HG03135 (cell line): ENCODE measurements around the gene SEPTIN2.
"Not testable (repeated sequence)": the region's sequence is repeated elsewhere in the genome, so short reads cannot be mapped to it uniquely, and the experiment has no call there.

ENCODE experiments used
- ATAC-seq: cut with Tn5 transposase; IDR thresholded peaks from one replicate; pipeline ENCODE4 v1.9.1; 2021; ENCODE audit warnings: mild to moderate bottlenecking, moderate library complexity; ENCODE audit not compliant: unreplicated experiment

Gene SEPTIN2

DNA sequence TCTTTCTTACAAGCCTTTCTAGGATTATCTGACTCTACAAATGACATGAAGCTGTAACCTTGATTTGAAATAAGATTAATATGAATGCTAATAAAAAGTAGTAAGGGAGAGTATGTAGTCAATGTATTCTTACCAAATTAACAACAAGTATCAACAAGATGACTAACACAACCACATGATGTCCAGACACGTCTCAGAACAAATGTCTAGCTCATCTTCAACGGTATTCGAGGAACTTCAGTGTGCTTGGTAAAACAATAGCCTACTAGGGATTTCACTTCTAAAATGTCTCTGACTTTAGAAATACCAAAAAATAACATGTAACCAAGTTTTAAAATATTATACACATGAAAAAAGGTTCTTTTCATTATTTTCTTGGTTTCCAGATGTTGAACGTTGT is 3.6 kb upstream of the SEPTIN2 start:
- ATAC-seq = no peak

DNA sequence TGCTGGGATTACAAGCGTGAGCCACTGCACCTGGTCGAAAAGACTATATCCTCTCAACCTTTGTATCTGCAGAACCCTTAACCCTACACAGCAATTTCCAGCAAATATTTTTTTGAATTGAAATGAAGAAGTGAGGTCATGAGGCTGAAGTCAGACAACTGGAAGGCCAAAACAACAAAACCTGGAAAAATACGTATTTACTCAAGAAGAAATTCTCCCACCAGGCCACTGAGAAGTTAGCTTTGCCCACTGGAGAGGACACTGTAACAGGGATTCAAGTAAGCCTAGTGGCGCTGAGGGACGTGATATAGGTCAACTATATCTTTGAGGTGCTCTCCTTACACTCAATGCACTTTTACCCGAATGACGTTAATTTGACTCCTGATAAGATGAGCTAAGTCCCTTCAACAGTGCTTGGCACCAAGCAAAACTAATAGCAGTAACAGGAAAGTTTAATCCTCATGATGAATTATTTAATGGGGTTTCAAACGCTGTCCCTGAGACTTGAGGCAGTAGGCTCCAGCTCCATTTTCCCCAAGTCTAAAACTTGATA is 2.1 kb upstream of the SEPTIN2 start:
- no peak for ATAC-seq

GRCh38 chr2:241314226-241315092 is 1.3 kb upstream of the SEPTIN2 start:
- no peak for ATAC-seq

- peak; percentile 69 for ATAC-seq
Measured at GRCh38 chr2:241315093-241315878, 439 bp upstream of the SEPTIN2 start, which contains the start of gene HDLBP. Gene HDLBP (minus strand): TSS chr2:241315672. CDS start chr2:241266869, 48,803 bp downstream.

- no peak for ATAC-seq
Measured at GRCh38 chr2:241316825-241317224, 1.1 kb downstream of the SEPTIN2 start.

DNA sequence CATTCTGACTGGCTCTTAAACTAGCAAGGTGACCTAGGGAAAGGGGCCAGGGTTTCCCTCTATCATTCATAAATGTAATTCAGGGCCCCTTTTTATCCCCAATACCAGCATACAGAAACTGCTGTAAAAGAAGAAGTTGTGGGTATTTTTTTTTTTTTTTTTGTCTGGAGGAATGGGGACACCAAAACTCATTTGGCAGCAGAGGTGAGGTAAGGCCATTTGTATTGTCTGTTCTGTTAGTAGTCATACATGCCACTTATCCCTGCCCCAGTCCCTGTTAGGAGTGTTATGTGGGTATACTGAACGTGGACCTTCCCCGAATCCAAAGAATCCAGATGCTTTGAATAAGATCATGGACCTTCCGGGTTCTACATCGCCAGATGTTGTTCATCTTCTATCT is 1.7 kb downstream of the SEPTIN2 start:
- ATAC-seq = no peak

GRCh38 chr2:241318830-241319229 is 3.1 kb downstream of the SEPTIN2 start:
- not testable (repeated sequence) for ATAC-seq

- no peak for ATAC-seq
Measured at GRCh38 chr2:241320394-241320793, 4.7 kb downstream of the SEPTIN2 start.

GRCh38 chr2:241321033-241321432 is 5.3 kb downstream of the SEPTIN2 start:
- ATAC-seq = no peak

GRCh38 chr2:241321886-241322285 is 6.2 kb downstream of the SEPTIN2 start:
- ATAC-seq = no peak

DNA sequence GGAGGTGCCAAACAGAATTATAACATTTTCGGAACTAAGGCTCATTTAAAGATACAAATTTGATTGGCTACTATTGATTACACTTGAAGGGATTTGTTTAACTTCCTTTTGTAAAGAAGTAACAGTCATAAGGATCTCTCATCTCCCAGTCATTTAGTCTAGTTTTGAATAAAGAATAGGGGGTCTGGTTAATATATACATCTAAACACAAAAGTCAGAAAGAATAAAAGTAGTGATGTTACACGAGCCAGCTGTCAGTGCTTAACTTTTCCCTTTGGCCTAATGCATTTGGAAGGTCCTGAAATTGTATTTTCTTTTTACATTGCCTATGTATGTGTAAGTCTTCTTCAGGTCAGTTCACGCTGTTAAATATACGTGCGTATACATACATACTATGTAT is 8.1 kb downstream of the SEPTIN2 start:
- ATAC-seq = no peak

- ATAC-seq = no peak
Measured at GRCh38 chr2:241324775-241325174, 9.1 kb downstream of the SEPTIN2 start.

- no peak for ATAC-seq
Measured at GRCh38 chr2:241325257-241325656, 9.5 kb downstream of the SEPTIN2 start.

DNA sequence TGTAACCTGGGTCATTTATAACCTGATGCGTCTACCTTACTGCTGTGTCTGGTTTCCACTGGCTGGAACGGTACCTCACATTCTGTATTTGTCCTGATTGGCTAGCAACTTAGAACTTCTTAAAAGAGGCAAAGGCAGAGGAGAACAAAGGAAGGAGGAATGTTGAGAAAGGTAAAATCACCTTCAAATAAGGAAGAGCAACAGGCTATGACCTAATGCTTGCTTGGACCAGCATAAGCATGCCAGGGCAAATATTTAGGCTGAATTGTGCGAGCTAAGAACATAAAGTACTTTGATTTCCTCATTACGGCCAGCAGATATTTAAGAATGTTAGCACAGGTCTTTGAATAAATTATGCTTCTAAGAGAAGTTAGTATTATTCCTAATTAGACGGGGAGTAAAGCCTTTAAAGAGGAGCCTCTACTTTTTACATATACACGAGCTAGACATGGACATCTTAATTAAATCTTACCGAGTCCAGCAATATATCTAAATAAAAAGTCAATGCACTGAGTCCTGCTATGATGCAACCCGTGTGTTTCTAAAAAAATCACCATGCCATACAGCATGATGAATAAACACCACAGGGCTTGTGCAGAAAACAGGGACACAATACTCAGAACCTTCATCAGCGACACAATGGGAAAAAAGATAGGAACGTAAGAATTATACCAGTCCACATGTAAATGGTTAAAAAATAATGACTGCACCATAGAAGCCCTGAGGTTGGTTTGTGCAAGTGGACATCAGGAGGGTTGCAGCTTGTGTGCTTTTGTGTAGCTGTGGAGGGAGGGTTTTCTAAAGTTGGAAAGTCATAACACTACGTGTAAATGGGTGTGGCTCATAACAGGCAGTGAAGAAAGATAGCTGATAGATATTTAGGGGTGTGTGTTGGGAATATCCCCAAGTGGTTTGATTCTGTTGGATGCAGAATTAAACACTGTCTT is 14.2 kb downstream of the SEPTIN2 start:
- ATAC-seq = no peak

DNA sequence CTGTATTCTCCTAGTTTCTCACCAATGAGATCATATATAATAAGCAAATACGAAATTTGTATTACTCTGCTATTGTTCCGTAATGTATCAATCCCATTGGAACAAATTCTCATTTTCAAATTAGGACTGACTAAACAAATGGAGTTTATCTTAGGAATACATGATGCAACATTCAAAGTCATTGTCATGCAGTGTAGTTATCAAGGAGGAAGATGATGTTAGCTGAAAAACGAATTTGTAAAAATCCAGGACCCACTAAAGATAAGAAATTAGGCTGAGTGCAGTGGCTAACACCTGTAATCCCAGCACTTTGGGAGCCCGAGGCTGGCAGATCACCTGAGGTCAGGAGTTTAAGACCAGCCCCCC is 14.9 kb downstream of the SEPTIN2 start:
- ATAC-seq = no peak

DNA sequence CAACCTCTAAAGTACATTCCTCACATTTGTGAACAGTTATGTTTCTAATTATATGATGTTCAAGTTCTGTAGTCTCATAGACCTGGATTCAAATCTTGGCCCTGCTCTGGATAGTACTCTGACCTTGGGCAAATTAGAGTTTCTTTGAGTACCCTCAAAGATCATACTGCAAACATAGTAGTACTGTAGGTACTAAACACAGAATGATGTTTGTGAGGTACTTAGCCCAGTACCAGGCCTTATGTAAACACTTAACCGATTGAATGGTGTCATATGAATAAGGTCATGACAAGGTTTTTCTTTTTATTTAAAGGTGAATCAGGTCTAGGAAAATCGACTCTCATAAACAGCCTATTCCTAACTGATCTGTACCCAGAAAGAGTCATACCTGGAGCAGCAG is 19.1 kb downstream of the SEPTIN2 start:
- no peak for ATAC-seq

- ATAC-seq = no peak
Measured at GRCh38 chr2:241339839-241340630, 24.3 kb downstream of the SEPTIN2 start.

- no peak for ATAC-seq
Measured at GRCh38 chr2:241340631-241341163, 25.0 kb downstream of the SEPTIN2 start.

DNA sequence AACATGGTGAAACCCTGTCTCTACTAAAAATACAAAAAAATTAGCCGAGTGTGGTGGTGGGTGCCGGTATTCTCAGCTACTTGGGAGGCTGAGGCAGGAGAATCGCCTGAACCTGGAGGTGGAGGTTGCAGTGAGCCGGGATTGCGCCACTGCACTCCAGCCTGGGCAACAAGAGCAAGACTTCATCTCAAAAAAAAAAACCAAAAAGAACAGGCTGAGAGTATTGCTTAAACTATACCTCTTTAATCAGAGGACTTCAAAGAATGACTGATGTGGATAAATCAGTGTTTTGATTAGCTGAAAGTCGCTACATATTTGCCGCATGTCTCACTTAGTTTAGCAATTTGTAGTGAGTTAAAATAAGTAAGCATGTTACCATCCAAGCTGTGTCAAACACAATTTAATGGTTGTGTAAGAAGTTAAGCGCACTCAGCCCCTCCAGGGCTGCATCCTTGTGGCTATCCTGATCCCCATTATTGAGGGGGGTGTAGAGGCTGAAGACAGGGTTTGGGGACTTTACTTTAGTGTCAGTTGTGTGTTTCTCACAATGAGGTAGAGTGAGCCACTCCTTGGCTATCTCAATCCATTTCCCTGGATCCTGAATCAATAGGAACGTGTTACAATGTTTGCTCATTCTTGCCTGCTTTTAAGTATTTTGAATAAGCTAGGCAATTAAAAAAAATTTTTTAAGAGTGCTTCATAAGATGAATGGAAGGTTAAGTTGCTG is 29.4 kb downstream of the SEPTIN2 start:
- no peak for ATAC-seq
